Vagina (tissue), 2 donors: ENCODE data around the gene ANOS1. TPM values are rescaled to one million over a fixed set of nuclear protein-coding genes. Genes with fewer than 3 reads are reported as not detected.

ENCODE experiments used
- DNase-seq, 2 donors: peaks; one replicate each; pipeline ENCODE4 v3.0.0-alpha.2; 2017; ENCODE audit errors: extremely low spot score in 2 of 2
- H3K27ac ChIP-seq: fragments of 200-600 bp; sonication (generic); one replicate; pipeline ENCODE4 v1.5.1; 2019
- H3K27me3 ChIP-seq: fragments of 200-600 bp; sonication (generic); one replicate; pipeline ENCODE4 v1.5.1; 2019
- H3K36me3 ChIP-seq, 2 donors: fragments of 200-600 bp; sonication (generic); one replicate each; pipeline ENCODE4 v1.5.1; 2017 to 2019
- H3K4me1 ChIP-seq: fragments of 200-600 bp; sonication (generic); one replicate; pipeline ENCODE4 v1.5.1; 2019
- H3K4me3 ChIP-seq, 2 donors: fragments of 200-600 bp; sonication (generic); 1 replicate in 1 of 2; 2 replicates in 1 of 2; pipeline ENCODE4 v1.5.1; 2016 to 2019
- H3K9me3 ChIP-seq: fragments of 200-600 bp; sonication (generic); one replicate; pipeline ENCODE4 v1.5.1; 2019
- CTCF ChIP-seq, 3 experiments: fragments of 450-650 bp in 2 of 3; fragments of 200-600 bp in 1 of 3; sonication (generic) in 1 of 3; IDR thresholded peaks; one replicate each; pipeline ENCODE4 v1.5.1; 2017 to 2019; ENCODE audit warnings: antibody characterized with exemption in 3 of 3, mild to moderate bottlenecking in 2 of 3, moderate library complexity in 2 of 3
- POLR2A ChIP-seq, 2 donors: fragments of 450-650 bp; IDR thresholded peaks; one replicate each; pipeline ENCODE4 v1.6.1; 2017; ENCODE audit warnings: antibody characterized with exemption in 2 of 2, mild to moderate bottlenecking in 2 of 2, moderate library complexity in 2 of 2
- POLR2AphosphoS5 ChIP-seq, 2 donors: sonication (generic); formaldehyde crosslinking; IDR thresholded peaks; one replicate each; pipeline ENCODE4 v1.9.0; 2017; ENCODE audit warnings: antibody characterized with exemption in 2 of 2, mild to moderate bottlenecking in 2 of 2, low read depth in 1 of 2; ENCODE audit not compliant: insufficient read depth in 1 of 2
- intact Hi-C: fragments of 100-400 bp; cut with DNase I; formaldehyde crosslinking; loops from one replicate; pipeline ENCODE4 v1.15.1; 2023
- total RNA-seq: library from RNA; depleted of rRNA; stranded (reverse); fragments of >200 nt; gene quantifications from one replicate; pipeline ENCODE4 v1.2.3, GENCODE V29; 2016

ANOS1 gene
- total RNA-seq, 1 donor from 2014 or later: 3.2 TPM

- no peak overlapping the region for H3K4me3 ChIP-seq
- TF ChIP-seq POLR2A (IDR thresholded peaks at IDR 0.05) (no peak), POLR2AphosphoS5 (IDR thresholded peaks at IDR 0.05; ENCODE audit: insufficient read depth in 1 of 2, low read depth in 1 of 2) (no peak), CTCF (IDR thresholded peaks at IDR 0.05) (no peak)
- intact Hi-C loops: no loop called here
- H3K36me3 ChIP-seq: no peaks in the 10 kb centered on the region
- no peak overlapping the region for H3K27ac ChIP-seq
- H3K27me3 ChIP-seq: no peaks in the 10 kb centered on the region
- no peak for DNase-seq
- no peaks in the 10 kb centered on the region for H3K4me1 ChIP-seq
- no peaks in the 10 kb centered on the region for H3K9me3 ChIP-seq
These were observed 91.9 kb downstream of the ANOS1 start for GRCh38 chrX:8639949-8640475.

GRCh38 chrX:8636497-8636896, 95.4 kb downstream of the ANOS1 start:
- Histone ChIP-seq H3K27ac (no peak overlapping the region), H3K36me3 (no peaks in the 10 kb centered on the region), H3K4me1 (no peaks in the 10 kb centered on the region), H3K27me3 (no peaks in the 10 kb centered on the region), H3K4me3 (no peak overlapping the region), H3K9me3 (no peaks in the 10 kb centered on the region)
- intact Hi-C loops: no loop called here
- no peak for DNase-seq
- TF ChIP-seq POLR2AphosphoS5 (IDR thresholded peaks at IDR 0.05; ENCODE audit: insufficient read depth in 1 of 2, low read depth in 1 of 2): no peak
- no peak for TF ChIP-seq POLR2A (IDR thresholded peaks at IDR 0.05)

- Histone ChIP-seq H3K27ac (no peak overlapping the region), H3K27me3 (no peaks in the 10 kb centered on the region), H3K36me3 (no peaks in the 10 kb centered on the region), H3K4me1 (no peaks in the 10 kb centered on the region), H3K9me3 (no peaks in the 10 kb centered on the region), H3K4me3 (no peak overlapping the region)
- no peak for DNase-seq
- no peak for TF ChIP-seq CTCF (IDR thresholded peaks at IDR 0.05)
- intact Hi-C loops: no loop called here
These were observed 96.1 kb downstream of the ANOS1 start for GRCh38 chrX:8635812-8636211.

GRCh38 chrX:8632924-8633323, 99.0 kb downstream of the ANOS1 start:
- Histone ChIP-seq H3K36me3 (no peaks in the 10 kb centered on the region), H3K27ac (no peak overlapping the region), H3K9me3 (no peaks in the 10 kb centered on the region), H3K27me3 (no peaks in the 10 kb centered on the region), H3K4me1 (no peaks in the 10 kb centered on the region), H3K4me3 (no peak overlapping the region)
- intact Hi-C loops: no loop called here
- no peak for DNase-seq
- TF ChIP-seq CTCF (IDR thresholded peaks at IDR 0.05) (no peak), POLR2AphosphoS5 (IDR thresholded peaks at IDR 0.05; ENCODE audit: insufficient read depth in 1 of 2, low read depth in 1 of 2) (no peak), POLR2A (IDR thresholded peaks at IDR 0.05) (no peak)

GRCh38 chrX:8629871-8630270, 102.1 kb downstream of the ANOS1 start:
- H3K9me3 ChIP-seq: no peaks in the 10 kb centered on the region
- H3K27ac ChIP-seq: no peak overlapping the region
- H3K4me3 ChIP-seq: no peak overlapping the region
- DNase-seq: no peak
- no peaks in the 10 kb centered on the region for H3K36me3 ChIP-seq
- TF ChIP-seq CTCF (IDR thresholded peaks at IDR 0.05) (no peak), POLR2A (IDR thresholded peaks at IDR 0.05) (no peak), POLR2AphosphoS5 (IDR thresholded peaks at IDR 0.05; ENCODE audit: insufficient read depth in 1 of 2, low read depth in 1 of 2) (no peak)
- no peaks in the 10 kb centered on the region for H3K27me3 ChIP-seq
- H3K4me1 ChIP-seq: no peaks in the 10 kb centered on the region
- intact Hi-C loops: no loop called here
